T-helper 2 cell treated with Interferon-gamma antibody and Interleukin-4, amounts not matched to agents 100 ng/mL and 5 ng/mL, for 36 hours (primary cell): Measurements from ENCODE around the gene CNTLN. TPM values are rescaled to one million over a fixed set of nuclear protein-coding genes. Genes with fewer than 3 reads are reported as not detected.
"Not testable (repeated sequence)": the region's sequence is repeated elsewhere in the genome, so short reads cannot be mapped to it uniquely, and the experiment has no call there.

ENCODE experiments used
- intact Hi-C: fragments of 100-400 bp; cut with micrococcal nuclease; formaldehyde crosslinking; loops from one replicate; pipeline ENCODE4 v1.15.1; 2023
- total RNA-seq: library from RNA; stranded (reverse); gene quantifications from 2 replicates; pipeline ENCODE4 v1.2.3, GENCODE V29; 2022

Gene CNTLN
- total RNA-seq, 1 donor from 2014 or later = 1.8 TPM

GRCh38 chr9:17398350-17398749 lies 263.5 kb downstream of the CNTLN start:
- intact Hi-C loops = no loop called here

GRCh38 chr9:17401858-17402257 lies 267.0 kb downstream of the CNTLN start:
- intact Hi-C loops = no loop called here

- intact Hi-C loops = no loop called here
Measured at GRCh38 chr9:17402309-17402708, 267.5 kb downstream of the CNTLN start.

- intact Hi-C loops = no loop called here
Measured at GRCh38 chr9:17403539-17403938, 268.7 kb downstream of the CNTLN start.

GRCh38 chr9:17414986-17415385 lies 280.1 kb downstream of the CNTLN start:
- intact Hi-C loops = no loop called here

GRCh38 chr9:17422994-17423680 lies 288.3 kb downstream of the CNTLN start:
- intact Hi-C loops = no loop called here

- intact Hi-C loops = no loop called here
Measured at GRCh38 chr9:17423681-17424011, 288.8 kb downstream of the CNTLN start.

GRCh38 chr9:17425384-17425783 lies 290.5 kb downstream of the CNTLN start:
- intact Hi-C loops = no loop called here

GRCh38 chr9:17433526-17433925 lies 298.7 kb downstream of the CNTLN start:
- intact Hi-C loops = no loop called here

- intact Hi-C loops = no loop called here
Measured at GRCh38 chr9:17436854-17437253, 302.0 kb downstream of the CNTLN start.

- intact Hi-C loops = no loop called here
Measured at GRCh38 chr9:17437813-17438212, 303.0 kb downstream of the CNTLN start.

- intact Hi-C loops = not testable (repeated sequence)
Measured at GRCh38 chr9:17445126-17445525, 310.3 kb downstream of the CNTLN start.

GRCh38 chr9:17453751-17454150 lies 318.9 kb downstream of the CNTLN start:
- intact Hi-C loops = no loop called here

- intact Hi-C loops = loop anchor here (1.0 to 5.0 kb wide), 4 partner anchors 347 to 1590 kb away; no protein-coding TSS in a partner anchor
Measured at GRCh38 chr9:17462869-17463464, 328.1 kb downstream of the CNTLN start.

- intact Hi-C loops = no loop called here
Measured at GRCh38 chr9:17470036-17470813, 335.4 kb downstream of the CNTLN start.

GRCh38 chr9:17472126-17472525 lies 337.3 kb downstream of the CNTLN start:
- intact Hi-C loops = no loop called here

GRCh38 chr9:17476401-17476800 lies 341.6 kb downstream of the CNTLN start:
- intact Hi-C loops = no loop called here

- intact Hi-C loops = no loop called here
Measured at GRCh38 chr9:17477816-17478215, 343.0 kb downstream of the CNTLN start.

GRCh38 chr9:17480966-17481365 lies 346.1 kb downstream of the CNTLN start:
- intact Hi-C loops = no loop called here

- intact Hi-C loops = no loop called here
Measured at GRCh38 chr9:17481565-17481964, 346.7 kb downstream of the CNTLN start.

- intact Hi-C loops = no loop called here
Measured at GRCh38 chr9:17484906-17485305, 350.1 kb downstream of the CNTLN start.

- intact Hi-C loops = no loop called here
Measured at GRCh38 chr9:17486396-17486795, 351.6 kb downstream of the CNTLN start.
